EH (cell line): ENCODE results near the gene CCNG2.
A peak's percentile ranks its signal among the peaks of the same experiment; 100 is the strongest.

Experiments
- DNase-seq: peaks from one replicate; pipeline ENCODE4 v3.0.0-alpha.2; 2015; ENCODE audit warnings: low read depth

CCNG2 gene

DNA sequence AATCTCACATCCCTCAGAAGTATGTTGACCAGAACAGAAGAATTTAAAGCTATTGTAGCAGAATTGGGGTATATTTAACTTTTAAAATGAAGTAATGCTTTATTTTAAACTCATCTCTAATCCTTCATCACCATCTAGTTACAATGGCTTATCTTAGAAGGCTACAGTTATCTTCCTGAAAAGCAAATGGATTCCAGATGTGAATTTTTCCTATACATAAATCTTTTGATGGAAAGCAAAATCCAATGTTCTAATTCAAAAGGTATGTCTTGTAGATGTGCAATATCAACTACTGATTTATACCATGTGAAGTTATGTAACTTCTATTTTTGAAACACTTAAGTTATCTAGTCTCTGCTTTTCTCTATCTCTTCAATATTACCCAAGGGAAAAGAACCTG, 47.6 kb downstream of the CCNG2 start:
- peak; percentile 9 for DNase-seq

DNA sequence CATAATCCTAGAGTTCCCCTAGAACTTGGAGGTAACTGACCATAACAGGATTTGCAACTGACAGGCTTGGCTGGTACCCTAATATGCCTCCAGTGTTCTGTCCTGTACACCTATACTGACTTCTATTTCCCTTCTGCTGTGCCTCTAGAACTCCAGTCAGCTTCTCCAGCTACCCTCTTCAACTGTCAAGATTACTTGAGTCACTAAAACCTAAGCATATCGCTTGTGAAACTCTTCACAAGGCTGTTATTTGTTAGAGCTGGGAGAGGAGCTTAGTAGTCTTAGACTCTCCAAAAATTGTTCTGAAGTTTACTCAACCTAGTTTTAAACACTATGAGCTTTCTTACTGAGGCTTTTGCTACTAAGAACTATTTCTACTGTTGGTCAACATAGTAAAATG, 52.0 kb downstream of the CCNG2 start:
- no peak for DNase-seq

DNA sequence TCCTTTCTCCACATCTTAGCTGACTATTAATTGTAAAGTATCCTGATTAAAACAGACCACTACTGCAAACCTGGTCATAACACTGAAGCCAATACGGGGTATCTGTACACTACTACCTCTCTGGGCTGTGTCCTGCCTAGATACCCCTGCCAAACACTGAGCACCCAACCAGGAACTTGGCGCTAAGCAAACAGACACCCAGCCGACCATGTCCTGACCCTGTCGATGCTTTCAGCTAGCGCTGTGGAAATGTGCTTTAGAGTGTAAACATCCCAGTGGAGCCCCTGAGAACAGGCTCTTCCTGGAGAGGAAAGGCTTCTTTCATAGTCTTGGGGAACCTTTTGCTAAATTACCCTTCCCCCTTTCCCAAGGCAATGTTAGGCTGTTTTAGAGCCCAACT, 52.9 kb downstream of the CCNG2 start:
- no peak for DNase-seq

DNA sequence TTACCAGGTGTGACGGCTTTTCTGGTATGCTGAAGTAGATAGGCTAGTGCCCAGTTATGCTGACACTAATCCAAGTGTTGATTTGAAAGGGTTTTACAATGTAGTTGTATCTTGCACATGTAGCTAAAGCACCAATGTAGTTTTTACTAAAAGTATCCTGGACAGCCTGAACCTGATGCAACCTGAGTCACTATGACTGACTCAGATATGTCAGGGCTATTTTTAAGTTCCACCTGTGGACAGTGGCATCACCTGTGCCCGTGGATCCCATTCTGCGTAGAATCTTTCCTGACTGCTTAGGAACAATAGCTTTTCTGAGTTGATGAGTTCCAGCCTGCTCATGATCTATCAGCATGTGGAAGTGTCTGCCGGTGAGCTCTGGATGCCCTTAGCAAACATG, 58.1 kb downstream of the CCNG2 start:
- DNase-seq: no peak

DNA sequence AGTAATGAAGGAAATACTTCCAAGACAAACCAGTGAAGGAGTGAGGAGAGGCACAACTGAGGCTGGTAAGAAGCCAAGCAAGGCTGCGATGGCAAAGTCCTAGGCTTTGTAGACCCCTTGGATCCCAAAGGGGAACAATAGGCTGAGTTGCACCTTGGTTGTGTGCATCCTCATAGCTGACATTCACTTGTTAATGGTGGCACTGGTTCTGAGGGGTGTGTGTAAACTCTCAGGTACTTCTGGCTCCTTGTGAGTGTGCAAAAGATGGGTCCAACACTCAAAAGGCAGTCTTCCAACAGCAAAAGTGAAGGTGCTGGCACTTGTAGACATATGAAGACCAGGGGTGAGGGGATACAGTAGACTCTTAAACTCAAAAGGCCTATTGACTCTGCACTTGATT, 60.5 kb downstream of the CCNG2 start:
- no peak for DNase-seq

DNA sequence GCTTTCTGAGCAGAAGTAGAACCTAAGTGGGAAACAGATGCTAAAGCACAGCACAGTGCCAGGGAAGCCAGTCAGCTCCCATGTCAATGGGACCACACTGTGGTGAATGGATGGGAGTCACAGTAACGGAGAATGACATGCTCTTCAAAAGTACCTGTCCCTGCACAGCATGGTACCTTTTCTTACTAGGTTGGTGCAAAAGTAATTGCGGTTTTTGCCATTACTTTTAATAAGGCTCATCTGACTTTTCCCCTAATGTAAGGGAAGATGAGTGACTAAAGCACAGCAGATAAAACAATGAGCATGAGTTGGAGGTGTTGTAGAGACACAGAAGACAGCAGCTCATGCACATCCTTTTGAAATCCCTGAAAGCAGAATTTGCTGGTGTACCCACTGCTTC, 62.3 kb downstream of the CCNG2 start:
- DNase-seq: no peak
